Neural progenitor cell (in vitro differentiated cells): ENCODE data around the gene CALHM3. TPM values are rescaled to one million over a fixed set of nuclear protein-coding genes. Genes with fewer than 3 reads are reported as not detected.

ENCODE experiments used
- DNase-seq: peaks from one replicate; pipeline ENCODE4 v3.0.0-alpha.2; 2016; ENCODE audit warnings: low spot score
- H2AFZ ChIP-seq: fragments of 200-600 bp; sonication (generic); replicated peaks from 2 replicates; pipeline ENCODE4 v1.6.1; 2016; ENCODE audit warnings: antibody characterized with exemption
- H3F3A ChIP-seq: fragments of 200-600 bp; sonication (generic); 2 replicates; pipeline ENCODE4 v1.6.1; 2016; ENCODE audit warnings: antibody characterized with exemption, low read depth
- H3K27ac ChIP-seq: fragments of 200-600 bp; sonication (generic); 2 replicates; pipeline ENCODE4 v1.5.1; 2016; ENCODE audit warnings: mild to moderate bottlenecking
- H3K27me3 ChIP-seq: fragments of 200-600 bp; sonication (generic); 2 replicates; pipeline ENCODE4 v1.6.1; 2016; ENCODE audit warnings: mild to moderate bottlenecking, moderate library complexity
- H3K36me3 ChIP-seq: fragments of 200-600 bp; sonication (generic); 2 replicates; pipeline ENCODE4 v1.5.1; 2016
- H3K4me1 ChIP-seq: fragments of 200-600 bp; sonication (generic); 2 replicates; pipeline ENCODE4 v1.6.1; 2016; ENCODE audit warnings: mixed run types
- H3K4me2 ChIP-seq: fragments of 200-600 bp; sonication (generic); 2 replicates; pipeline ENCODE4 v1.6.1; 2016
- H3K4me3 ChIP-seq: fragments of 200-600 bp; sonication (generic); 2 replicates; pipeline ENCODE4 v1.5.1; 2016
- H3K79me2 ChIP-seq: fragments of 200-600 bp; sonication (generic); 2 replicates; pipeline ENCODE4 v1.6.1; 2016; ENCODE audit warnings: low read depth
- H3K9ac ChIP-seq: fragments of 200-600 bp; sonication (generic); 2 replicates; pipeline ENCODE4 v1.6.1; 2016
- H3K9me3 ChIP-seq: fragments of 200-600 bp; sonication (generic); 2 replicates; pipeline ENCODE4 v1.5.1; 2016; ENCODE audit warnings: low read depth
- H4K20me1 ChIP-seq: fragments of 200-600 bp; sonication (generic); 2 replicates; pipeline ENCODE4 v1.6.1; 2016; ENCODE audit warnings: low read depth
- H3K27ac Mint-ChIP-seq: 3 replicates; pipeline ENCODE4 v1.8.0; 2021; ENCODE audit warnings: mixed read lengths
- H3K27me3 Mint-ChIP-seq: 2 replicates; pipeline ENCODE4 v1.8.0; 2022; ENCODE audit warnings: low read depth, mild to moderate bottlenecking, inconsistent platforms, moderate library complexity, mixed read lengths; ENCODE audit not compliant: insufficient read depth
- H3K36me3 Mint-ChIP-seq: 3 replicates; pipeline ENCODE4 v1.8.0; 2021; ENCODE audit warnings: mixed read lengths
- H3K4me1 Mint-ChIP-seq: 3 replicates; pipeline ENCODE4 v1.8.0; 2021; ENCODE audit warnings: mixed read lengths
- H3K4me3 Mint-ChIP-seq: 3 replicates; pipeline ENCODE4 v1.8.0; 2021; ENCODE audit warnings: mild to moderate bottlenecking, moderate library complexity, mixed read lengths
- H3K9me3 Mint-ChIP-seq: 3 replicates; pipeline ENCODE4 v1.8.0; 2020; ENCODE audit warnings: mixed read lengths
- EZH2 ChIP-seq: fragments of 200-600 bp; sonication (generic); IDR thresholded peaks from 2 replicates; pipeline ENCODE4 v1.6.1; 2017; ENCODE audit warnings: antibody characterized with exemption, mild to moderate bottlenecking, moderate library complexity
- EZH2phosphoT487 ChIP-seq: fragments of 200-600 bp; sonication (generic); IDR thresholded peaks from 2 replicates; pipeline ENCODE4 v1.6.1; 2017; ENCODE audit warnings: antibody characterized with exemption
- total RNA-seq: library from RNA; depleted of rRNA; stranded (reverse); fragments of >200 nt; gene quantifications from 2 replicates; pipeline ENCODE4 v1.2.3, GENCODE V29; 2015; ENCODE audit warnings: low replicate concordance
- TF ChIP-seq, protein P1 (sequence below): fragments of 200-600 bp; sonication (generic); IDR thresholded peaks from 2 replicates; pipeline ENCODE4 v1.5.1; 2017; ENCODE audit warnings: antibody characterized with exemption, mild to moderate bottlenecking

CALHM3 gene
- total RNA-seq, 1 donor from 2014 or later: not detected

DNA sequence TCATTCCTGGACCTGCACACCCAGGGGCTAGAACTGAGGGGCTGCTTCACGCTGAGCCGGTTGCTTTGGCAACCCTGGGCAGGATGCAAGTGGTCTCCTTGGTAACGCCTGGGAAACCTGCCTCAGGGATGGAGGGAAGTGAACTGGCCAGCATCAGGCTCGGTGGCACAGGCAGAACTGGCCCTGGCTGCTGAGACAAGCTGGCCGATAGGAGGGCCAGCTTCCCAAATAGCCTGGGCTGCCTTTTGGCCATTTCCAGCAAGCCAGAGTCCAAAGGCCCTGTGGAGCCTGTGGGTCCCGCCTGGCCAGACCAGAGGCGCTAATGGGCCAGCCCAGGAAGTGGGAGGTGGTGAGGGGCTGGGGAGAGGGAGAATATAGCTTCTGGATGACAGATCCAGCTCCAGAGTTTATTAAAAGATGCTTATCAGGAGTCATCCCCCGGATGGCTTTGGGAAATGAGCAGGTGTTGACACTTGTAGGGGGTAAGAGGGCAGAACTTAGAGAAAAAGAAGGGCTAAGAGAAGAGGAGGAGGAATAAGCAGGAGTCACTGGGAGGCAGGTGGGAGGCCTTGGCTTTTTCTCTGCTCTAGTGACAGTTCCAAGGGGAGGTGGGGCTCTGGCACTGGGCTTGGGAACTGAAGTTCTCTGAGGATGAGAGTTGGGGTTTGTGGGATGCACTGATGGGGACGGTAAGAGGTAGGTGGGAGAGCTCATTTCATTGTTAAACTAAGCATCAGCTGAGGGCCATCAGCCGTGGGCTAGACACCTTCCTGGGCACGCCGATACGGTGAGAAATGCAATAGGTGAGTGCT lies 24.0 kb upstream of the CALHM3 start:
- Mint-ChIP-seq H3K27ac (peak overlapping the region; percentile 93), H3K27me3 (peaks cover 17% of the 10 kb centered on the region), H3K9me3 (peaks cover 2% of the 10 kb centered on the region), H3K4me1 (peaks cover 39% of the 10 kb centered on the region), H3K4me3 (no peak overlapping the region), H3K36me3 (no peaks in the 10 kb centered on the region)
- Histone ChIP-seq H4K20me1 (no peaks in the 10 kb centered on the region), H3K79me2 (no peaks in the 10 kb centered on the region), H3K4me3 (no peak overlapping the region), H3K4me1 (peaks cover 11% of the 10 kb centered on the region), H3K36me3 (no peaks in the 10 kb centered on the region), H3K27me3 (peaks cover under 1% of the 10 kb centered on the region), H2AFZ (no peak overlapping the region), H3K9ac (no peak overlapping the region), H3F3A (no peaks in the 10 kb centered on the region), H3K9me3 (no peaks in the 10 kb centered on the region), H3K27ac (no peak overlapping the region), H3K4me2 (no peak overlapping the region)
- no peak for TF ChIP-seq EZH2
- no peak for TF ChIP-seq EZH2phosphoT487
- TF ChIP-seq, protein P1, sequence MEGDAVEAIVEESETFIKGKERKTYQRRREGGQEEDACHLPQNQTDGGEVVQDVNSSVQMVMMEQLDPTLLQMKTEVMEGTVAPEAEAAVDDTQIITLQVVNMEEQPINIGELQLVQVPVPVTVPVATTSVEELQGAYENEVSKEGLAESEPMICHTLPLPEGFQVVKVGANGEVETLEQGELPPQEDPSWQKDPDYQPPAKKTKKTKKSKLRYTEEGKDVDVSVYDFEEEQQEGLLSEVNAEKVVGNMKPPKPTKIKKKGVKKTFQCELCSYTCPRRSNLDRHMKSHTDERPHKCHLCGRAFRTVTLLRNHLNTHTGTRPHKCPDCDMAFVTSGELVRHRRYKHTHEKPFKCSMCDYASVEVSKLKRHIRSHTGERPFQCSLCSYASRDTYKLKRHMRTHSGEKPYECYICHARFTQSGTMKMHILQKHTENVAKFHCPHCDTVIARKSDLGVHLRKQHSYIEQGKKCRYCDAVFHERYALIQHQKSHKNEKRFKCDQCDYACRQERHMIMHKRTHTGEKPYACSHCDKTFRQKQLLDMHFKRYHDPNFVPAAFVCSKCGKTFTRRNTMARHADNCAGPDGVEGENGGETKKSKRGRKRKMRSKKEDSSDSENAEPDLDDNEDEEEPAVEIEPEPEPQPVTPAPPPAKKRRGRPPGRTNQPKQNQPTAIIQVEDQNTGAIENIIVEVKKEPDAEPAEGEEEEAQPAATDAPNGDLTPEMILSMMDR: no peak
- peak; percentile 17 for DNase-seq

DNA sequence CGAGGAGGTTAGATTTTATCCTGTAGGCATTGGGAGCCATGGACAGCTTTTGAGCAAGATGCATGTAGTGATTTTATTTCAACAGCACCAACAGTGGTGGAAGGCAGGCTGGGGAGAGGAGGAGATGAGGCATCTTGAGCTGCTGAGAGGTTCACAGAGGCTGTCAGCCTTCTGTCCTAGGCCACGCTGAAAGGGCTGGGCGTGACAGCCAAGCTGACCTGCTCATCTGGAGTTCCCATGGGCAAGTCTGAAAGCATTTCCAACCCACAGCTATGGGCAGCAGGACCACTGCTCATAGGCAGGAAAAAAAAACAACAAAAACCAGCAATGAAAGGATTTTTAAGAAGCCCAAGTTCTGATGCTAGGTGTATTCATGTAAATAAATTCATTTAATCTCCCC lies 22.1 kb upstream of the CALHM3 start:
- H3K9ac ChIP-seq: no peak overlapping the region
- no peak for DNase-seq
- Mint-ChIP-seq H3K4me1 (peaks cover 39% of the 10 kb centered on the region), H3K9me3 (peaks cover 2% of the 10 kb centered on the region), H3K27me3 (peaks cover 23% of the 10 kb centered on the region), H3K27ac (peak overlapping the region; percentile 72), H3K36me3 (no peaks in the 10 kb centered on the region), H3K4me3 (peak overlapping the region; percentile 6)
- H3K4me1 ChIP-seq: peaks cover 11% of the 10 kb centered on the region
- no peaks in the 10 kb centered on the region for H3K36me3 ChIP-seq
- no peak for TF ChIP-seq EZH2
- TF ChIP-seq EZH2phosphoT487: no peak
- TF ChIP-seq, protein P1: no peak
- H3K4me3 ChIP-seq: no peak overlapping the region
- no peaks in the 10 kb centered on the region for H3F3A ChIP-seq
- H3K27me3 ChIP-seq: peaks cover 19% of the 10 kb centered on the region
- H3K9me3 ChIP-seq: no peaks in the 10 kb centered on the region
- no peak overlapping the region for H3K4me2 ChIP-seq
- no peak overlapping the region for H2AFZ ChIP-seq
- H4K20me1 ChIP-seq: no peaks in the 10 kb centered on the region
- H3K27ac ChIP-seq: no peak overlapping the region
- no peaks in the 10 kb centered on the region for H3K79me2 ChIP-seq

DNA sequence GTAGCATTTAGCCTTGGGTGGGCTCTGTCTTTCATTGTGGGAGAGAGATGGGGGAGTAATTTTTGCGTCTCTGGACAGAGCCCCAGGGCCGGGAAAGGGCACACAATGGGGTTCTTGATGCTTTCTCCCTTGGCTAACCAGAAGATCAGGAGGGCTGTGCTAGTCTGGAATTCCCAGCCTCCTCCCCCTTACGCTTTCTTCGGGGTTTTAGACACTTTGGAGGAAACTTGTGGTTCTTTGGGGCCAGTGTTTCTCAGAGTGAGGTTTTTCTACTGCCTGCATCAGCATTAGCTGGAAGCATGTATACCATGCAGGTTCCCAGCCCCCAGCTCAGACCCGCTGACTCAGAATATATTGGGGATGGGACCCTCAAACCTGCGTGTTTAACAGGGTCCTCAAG lies 21.4 kb upstream of the CALHM3 start:
- Mint-ChIP-seq H3K9me3 (peaks cover 2% of the 10 kb centered on the region), H3K4me3 (peak overlapping the region; percentile 14), H3K4me1 (peaks cover 39% of the 10 kb centered on the region), H3K27ac (no peak overlapping the region), H3K36me3 (no peaks in the 10 kb centered on the region), H3K27me3 (peaks cover 23% of the 10 kb centered on the region)
- H3K36me3 ChIP-seq: no peaks in the 10 kb centered on the region
- H3K27me3 ChIP-seq: peaks cover 26% of the 10 kb centered on the region
- no peak for DNase-seq
- peaks cover 11% of the 10 kb centered on the region for H3K4me1 ChIP-seq
- H4K20me1 ChIP-seq: no peaks in the 10 kb centered on the region
- H3K4me3 ChIP-seq: no peak overlapping the region
- H3K9ac ChIP-seq: no peak overlapping the region
- H3F3A ChIP-seq: no peaks in the 10 kb centered on the region
- H3K9me3 ChIP-seq: no peaks in the 10 kb centered on the region
- H3K79me2 ChIP-seq: no peaks in the 10 kb centered on the region
- no peak overlapping the region for H3K4me2 ChIP-seq
- H3K27ac ChIP-seq: no peak overlapping the region
- TF ChIP-seq EZH2 (no peak), EZH2phosphoT487 (no peak)
- TF ChIP-seq, protein P1: no peak
- H2AFZ ChIP-seq: no peak overlapping the region
